Subcutaneous adipose tissue (tissue), 4 donors: ENCODE results near the gene SGMS2. TPM values are rescaled to one million over a fixed set of nuclear protein-coding genes. Genes with fewer than 3 reads are reported as not detected.

Experiments
- total RNA-seq, 4 donors: library from RNA; depleted of rRNA; stranded (reverse); fragments of >200 nt; gene quantifications; one replicate each; pipeline ENCODE4 v1.1.0, GENCODE V29; 2016
- TF ChIP-seq, protein P1 (sequence below): fragments of 450-650 bp; IDR thresholded peaks from one replicate; pipeline ENCODE4 v1.5.1; 2016; ENCODE audit warnings: low read depth, mild to moderate bottlenecking, control low read depth, antibody characterized with exemption, moderate library complexity

Gene SGMS2
- total RNA-seq, 4 donors from 2014 or later, result 24.1 to 82.8 (median 59.6) TPM

- TF ChIP-seq, protein P1, sequence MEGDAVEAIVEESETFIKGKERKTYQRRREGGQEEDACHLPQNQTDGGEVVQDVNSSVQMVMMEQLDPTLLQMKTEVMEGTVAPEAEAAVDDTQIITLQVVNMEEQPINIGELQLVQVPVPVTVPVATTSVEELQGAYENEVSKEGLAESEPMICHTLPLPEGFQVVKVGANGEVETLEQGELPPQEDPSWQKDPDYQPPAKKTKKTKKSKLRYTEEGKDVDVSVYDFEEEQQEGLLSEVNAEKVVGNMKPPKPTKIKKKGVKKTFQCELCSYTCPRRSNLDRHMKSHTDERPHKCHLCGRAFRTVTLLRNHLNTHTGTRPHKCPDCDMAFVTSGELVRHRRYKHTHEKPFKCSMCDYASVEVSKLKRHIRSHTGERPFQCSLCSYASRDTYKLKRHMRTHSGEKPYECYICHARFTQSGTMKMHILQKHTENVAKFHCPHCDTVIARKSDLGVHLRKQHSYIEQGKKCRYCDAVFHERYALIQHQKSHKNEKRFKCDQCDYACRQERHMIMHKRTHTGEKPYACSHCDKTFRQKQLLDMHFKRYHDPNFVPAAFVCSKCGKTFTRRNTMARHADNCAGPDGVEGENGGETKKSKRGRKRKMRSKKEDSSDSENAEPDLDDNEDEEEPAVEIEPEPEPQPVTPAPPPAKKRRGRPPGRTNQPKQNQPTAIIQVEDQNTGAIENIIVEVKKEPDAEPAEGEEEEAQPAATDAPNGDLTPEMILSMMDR, result no peak
Observed at GRCh38 chr4:107856901-107857300, 32.2 kb downstream of the SGMS2 start.

- TF ChIP-seq, protein P1, result no peak
Observed at GRCh38 chr4:107857741-107858140, 33.0 kb downstream of the SGMS2 start.

GRCh38 chr4:107858158-107858742 is 33.5 kb downstream of the SGMS2 start:
- TF ChIP-seq, protein P1, result no peak

GRCh38 chr4:107862658-107863057 is 37.9 kb downstream of the SGMS2 start:
- TF ChIP-seq, protein P1, result no peak

GRCh38 chr4:107863416-107863815 is 38.7 kb downstream of the SGMS2 start:
- TF ChIP-seq, protein P1, result no peak

DNA sequence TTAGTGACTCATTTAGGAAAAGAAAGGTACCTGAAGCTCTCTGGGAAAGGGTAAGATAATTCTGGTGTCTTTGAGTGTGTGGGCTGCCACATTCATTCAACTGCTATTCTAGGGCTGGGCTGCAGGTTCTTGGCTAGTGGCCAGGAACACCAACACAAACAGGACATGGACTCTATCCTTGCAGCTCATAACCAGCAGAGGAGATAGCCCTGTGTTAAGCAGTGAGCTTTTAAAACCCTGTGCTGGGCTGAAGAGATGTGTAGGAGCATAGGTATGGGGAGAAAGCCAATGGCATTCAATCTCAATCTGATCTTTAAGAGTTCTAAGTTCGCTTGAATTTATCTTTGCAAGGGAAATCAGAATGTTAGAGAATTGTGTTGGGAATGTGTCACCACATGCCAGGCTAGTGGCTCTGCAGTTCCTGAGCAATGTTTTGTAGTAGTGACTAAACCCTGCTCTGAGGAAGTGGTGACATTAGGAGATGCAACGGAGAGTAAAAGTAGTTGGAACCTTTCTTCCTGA is 39.2 kb downstream of the SGMS2 start:
- TF ChIP-seq, protein P1, result no peak

DNA sequence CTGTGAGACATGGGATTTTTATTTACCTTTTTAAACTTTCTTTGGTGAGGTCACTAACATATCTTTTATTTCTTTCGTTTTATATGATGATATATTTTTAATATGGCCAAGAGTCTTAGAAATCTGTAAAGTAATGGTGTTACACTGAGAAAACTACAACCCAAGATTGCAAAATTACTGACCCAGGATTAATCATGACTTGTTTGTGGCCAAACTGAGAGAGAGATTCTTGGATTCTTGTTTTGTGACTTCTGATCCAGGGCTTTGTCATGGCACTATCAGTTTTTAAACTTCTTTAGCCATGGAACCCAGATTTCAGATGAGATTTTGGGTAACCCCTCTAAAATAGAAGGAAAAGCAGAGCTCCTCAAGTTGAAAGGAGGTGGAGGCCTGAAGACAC is 42.0 kb downstream of the SGMS2 start:
- TF ChIP-seq, protein P1, result no peak
